ENCODE results near the gene GATA5. TPM values are rescaled to one million over a fixed set of nuclear protein-coding genes. Genes with fewer than 3 reads are reported as not detected.
A peak's percentile ranks its signal among the peaks of the same experiment; 100 is the strongest.
"Not testable (repeated sequence)": the region's sequence is repeated elsewhere in the genome, so short reads cannot be mapped to it uniquely, and the experiment has no call there.

The GATA5 gene
- total and polyA plus RNA-seq, 12 donors = 0.11 to 5.1 (median 0.60) TPM

DNA sequence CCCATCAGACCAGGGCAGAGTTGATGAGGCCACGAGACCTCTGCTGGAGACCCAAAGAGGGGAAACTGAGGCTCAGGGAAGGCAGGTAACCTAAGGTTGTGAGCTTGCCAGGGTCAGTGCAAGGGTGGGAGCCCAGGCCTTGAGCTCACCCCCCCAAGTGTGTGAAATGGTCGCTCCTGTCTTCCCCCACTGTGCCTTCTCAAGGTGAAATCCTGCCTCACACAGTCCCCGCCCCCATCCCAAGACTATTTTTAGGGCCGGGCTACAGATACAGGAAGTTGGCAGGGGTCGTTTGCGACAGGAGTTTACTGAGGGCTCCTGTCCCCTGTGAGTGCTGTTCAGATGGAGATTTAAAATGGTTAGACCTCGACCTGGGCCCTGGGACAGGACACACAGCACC is 18.7 kb upstream of the GATA5 start:
- peak in 1 of 2 donors; percentile 38 for DNase-seq

DNA sequence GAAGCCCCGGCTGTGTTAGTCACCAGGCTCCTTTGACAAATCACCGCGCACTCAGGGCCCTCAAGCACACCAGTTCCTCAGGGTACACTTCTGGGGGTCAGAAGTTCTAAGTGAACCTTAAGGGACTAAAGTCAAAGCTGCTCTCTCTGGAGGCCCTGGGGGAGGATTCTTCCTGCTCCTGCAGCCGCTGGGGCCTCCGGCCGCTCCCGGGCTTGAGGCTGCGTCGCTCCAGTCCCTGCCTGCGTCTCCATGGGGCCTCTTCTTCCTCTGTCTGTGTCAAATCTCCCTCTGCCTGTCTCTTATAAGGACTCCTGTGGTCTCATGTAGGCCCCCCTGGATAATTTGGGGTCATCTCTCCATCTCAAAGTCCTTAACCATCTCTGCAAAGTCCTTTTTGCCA is 18.1 kb upstream of the GATA5 start:
- H3K4me3 ChIP-seq = no peak overlapping the region
- no peak for ATAC-seq
- no peaks in the 10 kb centered on the region for H3K9me3 ChIP-seq
- WGBS, 2 donors = 88 to 92% methylated on average over 10 of the region's 10 CpGs
- H3K4me1 ChIP-seq = peaks cover 5 to 42% (median 28%) of the 10 kb centered on the region in 9 donors
- DNase-seq = no peak
- H3K36me3 ChIP-seq = no peaks in the 10 kb centered on the region
- intact Hi-C loops (cut with DNase I) = loop anchor here in 5 of 10 donors (2.0 to 10.0 kb wide), 5 partner anchors 79 to 192 kb away; partner anchors contain the start of gene ADRM1 (in 2 of the 5)
- TF ChIP-seq, protein P1, sequence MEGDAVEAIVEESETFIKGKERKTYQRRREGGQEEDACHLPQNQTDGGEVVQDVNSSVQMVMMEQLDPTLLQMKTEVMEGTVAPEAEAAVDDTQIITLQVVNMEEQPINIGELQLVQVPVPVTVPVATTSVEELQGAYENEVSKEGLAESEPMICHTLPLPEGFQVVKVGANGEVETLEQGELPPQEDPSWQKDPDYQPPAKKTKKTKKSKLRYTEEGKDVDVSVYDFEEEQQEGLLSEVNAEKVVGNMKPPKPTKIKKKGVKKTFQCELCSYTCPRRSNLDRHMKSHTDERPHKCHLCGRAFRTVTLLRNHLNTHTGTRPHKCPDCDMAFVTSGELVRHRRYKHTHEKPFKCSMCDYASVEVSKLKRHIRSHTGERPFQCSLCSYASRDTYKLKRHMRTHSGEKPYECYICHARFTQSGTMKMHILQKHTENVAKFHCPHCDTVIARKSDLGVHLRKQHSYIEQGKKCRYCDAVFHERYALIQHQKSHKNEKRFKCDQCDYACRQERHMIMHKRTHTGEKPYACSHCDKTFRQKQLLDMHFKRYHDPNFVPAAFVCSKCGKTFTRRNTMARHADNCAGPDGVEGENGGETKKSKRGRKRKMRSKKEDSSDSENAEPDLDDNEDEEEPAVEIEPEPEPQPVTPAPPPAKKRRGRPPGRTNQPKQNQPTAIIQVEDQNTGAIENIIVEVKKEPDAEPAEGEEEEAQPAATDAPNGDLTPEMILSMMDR (IDR thresholded peaks at IDR 0.05) = no peak
- H3K27ac ChIP-seq = peak overlapping the region in 7 of 10 donors; percentile 28 to 81 (median 77)
- peaks cover 0 to 13% (median 0%) of the 10 kb centered on the region in 7 donors for H3K27me3 ChIP-seq

More for the DNA sequence above, 18.7 kb upstream of the GATA5 start:
- Histone ChIP-seq H3K36me3 (no peaks in the 10 kb centered on the region), H3K4me3 (no peak overlapping the region), H3K9me3 (no peaks in the 10 kb centered on the region), H3K27me3 (peaks cover 0 to 12% (median 0%) of the 10 kb centered on the region in 7 donors), H3K4me1 (peaks cover 5 to 42% (median 28%) of the 10 kb centered on the region in 9 donors), H3K27ac (peak overlapping the region in 9 of 10 donors; percentile 49 to 81 (median 70))
- intact Hi-C loops (cut with DNase I) = loop anchor here in 5 of 10 donors (2.0 to 10.0 kb wide), 5 partner anchors 80 to 192 kb away; partner anchors contain the start of gene ADRM1 (in 2 of the 5)
- peak; percentile 29 to 73 (median 62) for ATAC-seq
- TF ChIP-seq, protein P1 (IDR thresholded peaks at IDR 0.05) = no peak
- WGBS, 2 donors = 21 to 24% methylated on average over 7 of the region's 7 CpGs

DNA sequence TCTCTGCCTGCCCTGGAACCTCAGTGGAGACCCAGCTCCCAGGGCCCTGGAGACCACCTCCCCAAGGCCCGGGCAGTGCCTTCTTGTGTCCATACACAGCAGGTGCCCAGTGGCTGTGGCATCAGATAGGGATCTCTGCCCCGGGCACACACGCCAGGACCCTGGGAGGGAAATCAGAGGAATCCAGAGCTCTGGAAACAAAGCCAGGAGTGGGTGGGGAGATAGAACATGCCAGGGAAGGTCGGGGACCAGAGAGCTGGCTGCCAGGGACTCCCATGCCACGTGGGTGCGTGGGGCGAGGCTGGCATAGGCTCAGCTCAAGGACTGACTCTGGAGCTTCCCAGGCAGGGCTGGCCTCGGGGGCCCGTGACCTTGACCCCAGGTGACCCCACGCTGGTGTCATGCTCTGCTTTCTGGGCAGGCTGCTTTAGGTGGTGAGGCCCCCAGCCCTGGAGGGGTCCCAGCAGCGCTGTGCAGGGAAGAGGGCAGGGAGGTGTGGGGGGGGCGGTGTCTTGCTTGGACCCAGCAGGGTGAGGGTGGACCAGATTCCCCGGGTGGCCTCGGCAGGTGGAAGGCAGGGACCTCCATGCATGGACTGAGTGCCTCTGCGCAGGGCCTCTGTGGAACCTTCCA is 17.6 kb upstream of the GATA5 start:
- TF ChIP-seq, protein P1 (IDR thresholded peaks at IDR 0.05) = no peak
- intact Hi-C loops (cut with DNase I) = loop anchor here in 4 of 10 donors (5.0 to 10.0 kb wide), 4 partner anchors 79 to 191 kb away; partner anchors contain the start of gene ADRM1 (in 2 of the 4)
- H3K36me3 ChIP-seq = no peaks in the 10 kb centered on the region
- no peak overlapping the region for H3K4me3 ChIP-seq
- DNase-seq (peak in 1 of 2 donors; percentile 36), ATAC-seq (peak in 7 of 8 donors; percentile 18 to 59 (median 35))
- peaks cover 0 to 16% (median 0%) of the 10 kb centered on the region in 7 donors for H3K27me3 ChIP-seq
- WGBS, 2 donors = 62 to 72% methylated on average over 14 to 15 of the region's 15 CpGs
- peak overlapping the region in 6 of 10 donors; percentile 28 to 80 (median 74) for H3K27ac ChIP-seq
- H3K4me1 ChIP-seq = peaks cover 5 to 42% (median 28%) of the 10 kb centered on the region in 9 donors
- H3K9me3 ChIP-seq = no peaks in the 10 kb centered on the region

DNA sequence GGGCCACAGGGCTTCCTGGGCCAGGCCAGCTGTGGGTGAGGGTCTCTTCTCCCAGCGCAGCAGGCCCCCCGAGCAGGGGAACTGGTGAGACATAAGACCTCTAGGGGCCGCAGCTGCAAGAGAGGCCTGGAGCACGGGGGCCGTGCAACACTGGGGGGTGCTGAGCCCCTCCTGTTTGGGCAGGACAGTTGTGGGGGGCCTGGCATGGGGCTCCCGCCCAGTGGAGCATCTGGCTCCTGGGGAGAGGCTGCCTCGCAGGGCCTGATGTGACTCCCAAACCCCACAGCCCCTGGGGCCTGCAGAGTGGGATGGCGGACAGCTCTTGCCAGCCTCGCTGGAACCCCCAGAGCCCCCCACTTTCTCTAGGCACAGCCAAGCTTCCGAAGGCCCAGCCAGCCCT is 16.9 kb upstream of the GATA5 start:
- Histone ChIP-seq H3K36me3 (no peaks in the 10 kb centered on the region), H3K27ac (peak overlapping the region in 2 of 10 donors; percentile 35 to 77), H3K27me3 (peaks cover 0 to 22% (median 4%) of the 10 kb centered on the region in 7 donors), H3K9me3 (no peaks in the 10 kb centered on the region), H3K4me3 (no peak overlapping the region), H3K4me1 (peaks cover 7 to 44% (median 28%) of the 10 kb centered on the region in 9 donors)
- TF ChIP-seq, protein P1 (IDR thresholded peaks at IDR 0.05) = no peak
- no peak for DNase-seq
- intact Hi-C loops (cut with DNase I) = loop anchor here in 4 of 10 donors (5.0 to 10.0 kb wide), 4 partner anchors 78 to 190 kb away; partner anchors contain the start of gene ADRM1 (in 2 of the 4)
- 90 to 94% methylated on average over 10 of the region's 10 CpGs for WGBS, 2 donors
- no peak for ATAC-seq

DNA sequence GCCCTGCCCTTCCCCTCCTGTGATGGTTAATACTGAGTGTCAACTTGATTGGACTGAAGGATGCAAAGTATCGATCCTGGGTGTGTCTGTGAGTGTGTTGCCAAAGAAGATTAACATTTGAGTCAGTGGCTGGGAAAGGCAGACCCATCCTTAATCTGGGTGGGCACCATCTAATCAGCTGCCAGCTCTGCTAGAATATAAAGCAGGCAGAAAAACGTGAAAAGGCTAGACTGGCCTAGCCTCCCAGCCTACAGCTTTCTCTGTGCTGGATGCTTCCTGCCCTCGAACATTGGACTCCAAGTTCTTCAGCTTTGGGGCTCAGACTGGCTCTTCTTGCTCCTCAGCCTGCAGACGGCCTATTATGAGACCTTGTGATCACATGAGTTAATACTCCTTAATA is 15.0 kb upstream of the GATA5 start:
- intact Hi-C loops (cut with DNase I) = loop anchor here in 4 of 10 donors (5.0 to 10.0 kb wide), 4 partner anchors 76 to 188 kb away; partner anchors contain the start of gene ADRM1 (in 2 of the 4)
- ATAC-seq, H3K9me3 ChIP-seq, H3K36me3 ChIP-seq, H3K4me3 ChIP-seq, DNase-seq, H3K27ac ChIP-seq: not testable (repeated sequence)
- WGBS, 2 donors = 79 to 89% methylated on average over 4 of the region's 4 CpGs
- Histone ChIP-seq H3K27me3 (peaks cover 0 to 28% (median 21%) of the 10 kb centered on the region in 7 donors), H3K4me1 (peaks cover 7 to 46% (median 28%) of the 10 kb centered on the region in 9 donors)
